Endodermal cell (in vitro differentiated cells): Measurements from ENCODE around the gene TPP1. TPM values are rescaled to one million over a fixed set of nuclear protein-coding genes. Genes with fewer than 3 reads are reported as not detected.

Experiments
- DNase-seq: peaks from one replicate; pipeline ENCODE4 v3.0.0-alpha.2; 2017
- H3K27ac ChIP-seq: 2 replicates; pipeline ENCODE4 v1.5.1; 2013; ENCODE audit warnings: mild to moderate bottlenecking, low read depth, low read length, moderate library complexity
- H3K27me3 ChIP-seq: 2 replicates; pipeline ENCODE4 v1.6.1; 2013; ENCODE audit warnings: mild to moderate bottlenecking, low read length, moderate library complexity; ENCODE audit not compliant: insufficient read depth, control insufficient read depth, poor library complexity, severe bottlenecking
- H3K36me3 ChIP-seq: 2 replicates; pipeline ENCODE4 v1.7.0; 2013; ENCODE audit warnings: mild to moderate bottlenecking, low read length, moderate library complexity; ENCODE audit not compliant: control insufficient read depth, insufficient read depth
- H3K4me1 ChIP-seq: one replicate; pipeline ENCODE4 v1.7.0; 2013; ENCODE audit warnings: low read length; ENCODE audit not compliant: control insufficient read depth, insufficient read depth
- H3K4me3 ChIP-seq: 2 replicates; pipeline ENCODE4 v1.5.1; 2013; ENCODE audit warnings: mild to moderate bottlenecking, low read length, moderate library complexity
- H3K9ac ChIP-seq: 2 replicates; pipeline ENCODE4 v1.6.1; 2013; ENCODE audit warnings: mild to moderate bottlenecking, low read length, moderate library complexity; ENCODE audit not compliant: poor library complexity, severe bottlenecking; ENCODE audit errors: extremely low read depth
- H3K9me3 ChIP-seq: 2 replicates; pipeline ENCODE4 v1.6.1; 2013; ENCODE audit warnings: mild to moderate bottlenecking, low read length, moderate library complexity; ENCODE audit not compliant: control insufficient read depth
- H3K27ac Mint-ChIP-seq: 2 replicates; pipeline ENCODE4 v1.8.0; 2020; ENCODE audit warnings: mixed read lengths
- H3K27me3 Mint-ChIP-seq: 2 replicates; pipeline ENCODE4 v1.8.0; 2021; ENCODE audit warnings: mild to moderate bottlenecking, mixed read lengths; ENCODE audit not compliant: insufficient read depth
- H3K36me3 Mint-ChIP-seq: 2 replicates; pipeline ENCODE4 v1.8.0; 2020; ENCODE audit warnings: low read depth, mixed read lengths
- H3K4me1 Mint-ChIP-seq: 2 replicates; pipeline ENCODE4 v1.8.0; 2020; ENCODE audit warnings: mixed read lengths
- H3K4me3 Mint-ChIP-seq: 2 replicates; pipeline ENCODE4 v1.8.0; 2020; ENCODE audit warnings: mild to moderate bottlenecking, moderate library complexity, mixed read lengths
- H3K9me3 Mint-ChIP-seq: 2 replicates; pipeline ENCODE4 v1.8.0; 2020; ENCODE audit warnings: mild to moderate bottlenecking, mixed read lengths
- CTCF ChIP-seq: fragments of 200-600 bp; sonication (generic); conservative IDR thresholded peaks from 2 replicates; pipeline ENCODE4 v1.5.0; 2021; ENCODE audit warnings: antibody characterized with exemption, mild to moderate bottlenecking
- WGBS, 2 experiments: methylation state at CpG; one replicate each; pipeline versions ENCODE4 v1.1.5 to v1.1.7; 2013; ENCODE audit warnings: missing lambda C conversion rate in 2 of 2, mixed read lengths in 1 of 2; ENCODE audit not compliant: insufficient coverage in 1 of 2, insufficient read length in 1 of 2; 5-methylcytosine and 5-hydroxymethylcytosine counted together
- total RNA-seq, 2 donors: library from RNA; stranded (reverse); fragmentation: NEBNext Ultra II Directional in 1 of 2; extraction: Animal tissue kit (Norgen Biotek cat#: 25700) in 1 of 2; gene quantifications; 2 replicates in 1 of 2; 3 replicates in 1 of 2; pipeline ENCODE4 v1.2.1, GENCODE V29; 2021

The TPP1 gene
- total RNA-seq, 2 donors from 2014 or later, result 68.3 to 71.0 TPM

- peaks cover 37% of the 10 kb centered on the region for H3K36me3 ChIP-seq
- Mint-ChIP-seq H3K36me3 (peaks cover 12% of the 10 kb centered on the region), H3K9me3 (no peaks in the 10 kb centered on the region), H3K27me3 (no peaks in the 10 kb centered on the region), H3K4me3 (no peak overlapping the region), H3K27ac (no peak overlapping the region), H3K4me1 (no peaks in the 10 kb centered on the region)
- no peak overlapping the region for H3K4me3 ChIP-seq
- H3K27ac ChIP-seq, result no peak overlapping the region
- DNase-seq, result peak; percentile 33
- H3K27me3 ChIP-seq, result no peaks in the 10 kb centered on the region
- peak; percentile 39 for TF ChIP-seq CTCF
- no peaks in the 10 kb centered on the region for H3K4me1 ChIP-seq
- WGBS, 2 experiments, result 94 to 100% methylated on average over 2 to 3 of the region's 3 CpGs
- H3K9me3 ChIP-seq, result no peaks in the 10 kb centered on the region
- no peak overlapping the region for H3K9ac ChIP-seq
Measured at GRCh38 chr11:6594142-6594768, 25.0 kb downstream of the TPP1 start.

GRCh38 chr11:6588018-6588417, 31.2 kb downstream of the TPP1 start:
- WGBS, 2 experiments, result no CpG with 5 or more reads among the region's 1 CpG
- Histone ChIP-seq H3K4me1 (no peaks in the 10 kb centered on the region), H3K9me3 (peaks cover 17% of the 10 kb centered on the region), H3K27ac (no peak overlapping the region), H3K27me3 (no peaks in the 10 kb centered on the region), H3K4me3 (no peak overlapping the region), H3K9ac (no peak overlapping the region), H3K36me3 (peaks cover 7% of the 10 kb centered on the region)
- Mint-ChIP-seq H3K36me3 (peaks cover 6% of the 10 kb centered on the region), H3K27ac (no peak overlapping the region), H3K4me3 (no peak overlapping the region), H3K27me3 (no peaks in the 10 kb centered on the region), H3K4me1 (no peaks in the 10 kb centered on the region), H3K9me3 (peaks cover 19% of the 10 kb centered on the region)
- no peak for TF ChIP-seq CTCF
- no peak for DNase-seq

GRCh38 chr11:6587360-6587953, 31.8 kb downstream of the TPP1 start:
- H3K4me1 Mint-ChIP-seq, result no peaks in the 10 kb centered on the region
- H3K4me3 Mint-ChIP-seq, result no peak overlapping the region
- no peak for TF ChIP-seq CTCF

More at GRCh38 chr11:6587360-6587953, 31.8 kb downstream of the TPP1 start:
- DNase-seq, result no peak
- H3K9me3 ChIP-seq, result peaks cover 21% of the 10 kb centered on the region
- Mint-ChIP-seq H3K9me3 (peaks cover 22% of the 10 kb centered on the region), H3K36me3 (peaks cover 6% of the 10 kb centered on the region), H3K27ac (no peak overlapping the region), H3K27me3 (no peaks in the 10 kb centered on the region)
- H3K9ac ChIP-seq, result no peak overlapping the region
- 96 to 100% methylated on average over 11 of the region's 11 CpGs for WGBS, 2 experiments
- H3K27ac ChIP-seq, result no peak overlapping the region
- H3K4me3 ChIP-seq, result no peak overlapping the region
- H3K36me3 ChIP-seq, result peaks cover 7% of the 10 kb centered on the region
- H3K27me3 ChIP-seq, result no peaks in the 10 kb centered on the region
- no peaks in the 10 kb centered on the region for H3K4me1 ChIP-seq
